LoVo (cell line): ENCODE results near the gene EPHB2.

Experiments used
- DNase-seq: peaks from one replicate; pipeline ENCODE4 v3.0.0-alpha.2; 2016; ENCODE audit warnings: low spot score

The EPHB2 gene

DNA sequence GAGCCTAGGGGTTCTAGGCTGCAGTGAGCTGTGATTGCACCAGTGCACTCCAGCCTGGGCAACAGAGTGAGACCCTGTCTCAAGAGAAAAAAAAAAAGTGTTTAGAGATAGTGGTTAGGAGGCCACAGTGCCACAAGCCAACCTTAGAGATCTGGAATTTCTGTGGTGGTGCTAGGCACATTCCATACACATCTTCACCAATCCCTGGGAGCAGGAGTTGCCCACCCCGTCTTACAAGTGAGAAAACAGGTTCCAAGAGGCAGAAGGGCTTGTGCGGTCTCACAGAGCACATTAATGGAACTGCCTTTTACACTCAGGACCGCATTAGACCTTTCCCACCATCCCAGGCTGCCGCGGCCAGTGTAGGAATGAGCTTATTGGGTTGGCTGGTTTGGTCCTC is 93.2 kb downstream of the EPHB2 start:
- DNase-seq: no peak

DNA sequence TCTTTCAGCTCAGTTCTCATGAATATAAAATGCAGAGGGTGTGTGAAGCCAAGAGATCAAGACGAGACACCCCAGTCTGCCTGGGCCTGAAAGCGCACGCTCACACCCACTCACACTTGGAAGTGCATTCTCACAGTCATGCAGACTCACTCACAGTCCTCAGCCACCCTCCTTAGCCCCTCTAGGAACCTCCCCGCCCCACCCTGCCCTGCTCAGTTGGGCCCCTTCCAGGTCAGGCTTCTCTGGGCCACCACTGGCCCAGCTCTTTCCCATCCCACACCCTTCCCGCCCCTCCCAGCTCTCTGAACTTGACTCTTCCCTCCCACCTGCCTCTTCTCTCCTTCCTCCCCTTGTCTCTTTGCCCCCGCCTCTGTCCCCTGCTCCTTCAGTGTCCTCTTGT is 93.8 kb downstream of the EPHB2 start:
- DNase-seq: no peak

DNA sequence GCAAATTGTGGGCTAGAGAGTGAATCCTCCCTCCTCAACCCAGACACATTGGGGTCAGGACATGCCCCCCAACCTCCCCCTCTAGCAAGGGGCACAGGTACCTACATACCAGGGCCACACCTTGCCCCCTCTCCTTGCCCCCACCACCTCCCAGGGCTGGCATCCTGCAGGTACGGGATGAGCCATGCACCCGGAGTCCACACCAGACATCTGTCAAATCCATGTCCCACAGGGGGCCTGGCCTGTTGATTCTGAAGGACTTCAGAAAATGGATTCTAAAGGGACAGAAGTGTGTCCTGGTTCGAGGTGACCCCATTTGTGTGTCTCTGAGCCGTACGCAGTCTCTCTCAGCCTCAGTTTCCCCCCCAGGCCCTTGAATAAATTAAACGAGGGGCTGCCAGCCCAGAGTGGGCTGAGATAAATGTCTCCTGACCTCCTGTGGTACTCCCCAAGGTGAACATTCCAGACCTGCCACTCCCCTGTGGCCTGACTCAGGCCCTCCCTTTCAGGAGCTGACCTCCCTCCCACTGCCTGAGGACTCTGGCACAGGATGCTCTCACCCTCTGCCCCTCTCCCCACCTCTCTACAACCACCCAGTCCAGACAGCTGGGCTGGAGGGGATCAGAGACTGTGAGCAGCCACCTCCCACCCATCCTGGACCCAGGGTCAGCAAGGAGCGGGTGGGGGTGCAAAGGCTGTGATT is 94.5 kb downstream of the EPHB2 start:
- no peak for DNase-seq

DNA sequence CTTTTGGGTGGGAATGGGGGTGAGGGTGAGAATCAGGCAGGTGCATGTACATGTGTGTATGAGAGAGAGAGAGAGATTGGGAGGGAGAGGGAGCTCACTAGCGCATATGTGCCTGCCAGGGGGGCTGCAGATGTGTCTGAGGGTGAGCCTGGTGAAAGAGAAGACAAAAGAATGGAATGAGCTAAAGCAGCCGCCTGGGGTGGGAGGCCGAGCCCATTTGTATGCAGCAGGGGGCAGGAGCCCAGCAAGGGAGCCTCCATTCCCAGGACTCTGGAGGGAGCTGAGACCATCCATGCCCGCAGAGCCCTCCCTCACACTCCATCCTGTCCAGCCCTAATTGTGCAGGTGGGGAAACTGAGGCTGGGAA is 95.0 kb downstream of the EPHB2 start:
- no peak for DNase-seq

DNA sequence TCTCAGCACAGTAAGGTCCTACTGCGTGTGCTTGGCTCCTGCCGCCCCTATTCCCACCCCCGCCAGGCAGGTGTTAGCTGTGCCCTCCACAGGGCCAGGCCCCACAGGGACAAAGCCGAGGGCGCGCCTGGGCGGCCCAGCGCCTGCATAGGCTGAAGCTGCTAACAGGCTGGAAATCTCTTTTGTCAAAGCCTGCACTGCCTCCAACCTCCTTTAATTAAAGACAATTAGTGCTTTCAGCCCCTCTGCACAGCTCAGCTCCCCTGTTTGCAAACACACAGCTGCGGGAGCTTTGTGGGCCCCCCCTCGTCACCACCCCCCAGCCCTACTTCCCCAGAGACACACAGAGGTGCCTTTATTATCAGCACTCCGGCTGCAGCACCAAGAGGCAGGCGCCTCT is 95.9 kb downstream of the EPHB2 start:
- no peak for DNase-seq

- no peak for DNase-seq
Observed at GRCh38 chr1:22807340-22807739, 96.7 kb downstream of the EPHB2 start.

DNA sequence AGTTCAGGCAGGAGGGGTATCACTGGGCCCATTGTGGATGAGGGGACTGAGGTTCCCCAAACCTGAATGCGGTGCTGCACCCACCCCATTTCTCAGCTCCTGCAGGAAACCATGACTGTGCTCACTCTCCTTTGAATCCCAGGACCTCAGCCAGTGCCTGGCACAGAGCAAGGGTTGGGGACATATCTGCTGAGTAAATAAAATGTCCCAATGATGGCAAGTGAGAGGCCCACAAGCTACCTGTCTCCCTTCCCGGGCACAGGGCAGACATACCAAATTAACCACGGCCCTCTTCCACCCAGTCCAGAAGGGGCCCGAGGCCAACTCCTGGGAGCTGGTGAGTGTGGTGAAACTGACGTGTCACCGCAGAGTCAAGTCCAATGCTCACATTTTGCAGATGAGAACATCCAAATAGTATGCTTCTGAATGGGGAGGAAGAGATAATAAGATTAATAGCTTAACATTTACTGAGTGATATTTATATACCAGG is 97.6 kb downstream of the EPHB2 start:
- no peak for DNase-seq

- no peak for DNase-seq
Observed at GRCh38 chr1:22808676-22809483, 98.2 kb downstream of the EPHB2 start.

GRCh38 chr1:22809783-22810182 is 99.1 kb downstream of the EPHB2 start:
- no peak for DNase-seq

DNA sequence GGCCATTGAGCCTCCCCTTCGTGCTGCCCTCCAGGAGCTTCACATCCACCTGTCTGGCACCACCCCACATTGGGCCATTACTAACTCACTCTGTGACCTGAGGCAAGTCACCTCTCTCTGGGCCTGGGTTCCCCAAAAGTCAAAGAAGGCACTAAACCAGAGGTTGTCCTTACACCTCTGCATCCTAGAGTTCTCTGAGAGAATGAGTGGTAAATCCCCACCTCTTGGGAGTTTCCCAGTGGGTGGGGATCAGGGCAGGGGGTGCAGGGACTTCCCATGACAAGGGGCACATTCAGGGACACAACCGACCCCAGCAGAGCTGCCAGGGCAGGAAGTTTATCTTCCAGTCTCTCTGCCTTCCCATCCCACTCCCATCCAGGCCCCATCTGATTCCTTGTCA is 99.7 kb downstream of the EPHB2 start:
- DNase-seq: no peak

- no peak for DNase-seq
Observed at GRCh38 chr1:22812092-22812880, 101.6 kb downstream of the EPHB2 start.

DNA sequence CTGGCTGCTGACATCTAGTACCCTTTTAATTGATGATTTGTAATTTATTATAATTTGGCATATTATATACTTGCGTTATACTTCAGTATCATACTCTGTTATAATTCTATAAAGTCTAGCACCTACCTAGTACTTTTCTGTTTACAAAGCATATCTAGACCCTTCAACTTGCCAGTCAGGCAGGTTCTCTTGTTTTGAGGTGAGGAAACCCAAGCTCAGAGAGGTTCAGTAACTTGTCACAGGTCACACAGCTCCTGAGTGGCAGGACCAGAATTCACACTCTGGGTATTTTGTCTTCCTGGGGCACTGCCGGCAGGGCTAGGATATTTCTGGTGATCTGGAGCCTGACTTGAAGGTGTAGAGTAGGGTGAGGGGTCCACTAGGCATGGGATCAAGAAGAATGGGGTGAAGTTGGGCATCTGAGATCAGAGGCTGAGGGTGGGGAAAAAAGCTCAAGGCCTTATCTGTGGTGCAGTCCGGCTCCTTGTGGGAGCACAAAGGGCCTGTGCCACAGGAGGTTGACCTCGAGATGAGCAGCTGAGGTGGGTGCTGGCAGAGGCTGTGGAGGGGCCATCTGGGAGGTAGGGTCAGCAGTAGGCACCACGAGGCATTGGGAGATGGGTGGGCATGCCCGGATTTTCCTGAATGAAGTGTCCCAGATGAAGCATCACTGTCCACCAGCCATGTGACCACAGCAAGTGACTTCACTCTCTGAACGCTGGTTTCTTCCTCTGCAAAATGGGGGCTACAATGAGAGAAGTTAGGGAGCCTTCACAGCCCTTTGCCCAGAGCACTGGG is 102.6 kb downstream of the EPHB2 start:
- no peak for DNase-seq

DNA sequence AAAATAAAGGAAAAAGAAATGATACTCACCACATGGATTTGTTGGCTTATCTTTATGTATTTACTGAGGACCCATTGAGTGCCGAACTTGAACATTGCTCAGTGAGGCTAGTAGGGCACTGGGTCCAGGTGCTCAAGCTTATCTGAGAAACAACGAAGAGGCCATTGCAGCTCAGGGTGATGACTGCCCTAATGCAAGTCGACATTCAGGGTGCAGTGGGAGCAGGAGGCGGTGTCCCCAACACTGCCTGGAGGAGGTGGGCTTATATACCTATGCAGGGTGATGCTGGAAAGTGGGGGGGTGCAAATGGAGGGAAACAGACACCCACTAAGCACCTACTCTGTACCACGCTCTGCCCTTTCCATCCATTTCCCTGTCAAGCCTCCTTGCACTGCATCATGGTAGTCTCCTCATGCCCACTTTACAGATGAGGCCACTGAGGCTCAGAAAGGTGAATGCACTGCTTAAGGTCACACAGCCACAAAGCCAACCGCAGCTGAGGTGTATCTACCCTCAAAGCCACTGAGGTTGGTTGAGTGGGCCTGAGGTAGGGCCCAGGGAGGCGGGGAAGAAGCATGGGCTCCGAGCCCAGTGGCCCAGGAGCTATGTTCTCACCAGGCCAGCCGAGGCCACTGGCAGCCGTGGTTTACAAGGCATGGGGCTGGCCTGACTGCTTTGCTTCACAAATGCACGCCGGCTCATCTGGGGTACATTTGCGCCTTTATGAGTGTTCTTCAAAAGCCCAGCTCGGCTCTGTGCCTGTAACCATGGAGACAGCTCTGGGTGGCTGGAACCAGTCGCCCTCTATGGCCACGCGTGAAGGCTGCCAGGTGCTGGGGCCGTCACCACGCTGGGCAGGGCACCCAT is 103.8 kb downstream of the EPHB2 start:
- no peak for DNase-seq

GRCh38 chr1:22815043-22815365 is 104.4 kb downstream of the EPHB2 start:
- no peak for DNase-seq

DNA sequence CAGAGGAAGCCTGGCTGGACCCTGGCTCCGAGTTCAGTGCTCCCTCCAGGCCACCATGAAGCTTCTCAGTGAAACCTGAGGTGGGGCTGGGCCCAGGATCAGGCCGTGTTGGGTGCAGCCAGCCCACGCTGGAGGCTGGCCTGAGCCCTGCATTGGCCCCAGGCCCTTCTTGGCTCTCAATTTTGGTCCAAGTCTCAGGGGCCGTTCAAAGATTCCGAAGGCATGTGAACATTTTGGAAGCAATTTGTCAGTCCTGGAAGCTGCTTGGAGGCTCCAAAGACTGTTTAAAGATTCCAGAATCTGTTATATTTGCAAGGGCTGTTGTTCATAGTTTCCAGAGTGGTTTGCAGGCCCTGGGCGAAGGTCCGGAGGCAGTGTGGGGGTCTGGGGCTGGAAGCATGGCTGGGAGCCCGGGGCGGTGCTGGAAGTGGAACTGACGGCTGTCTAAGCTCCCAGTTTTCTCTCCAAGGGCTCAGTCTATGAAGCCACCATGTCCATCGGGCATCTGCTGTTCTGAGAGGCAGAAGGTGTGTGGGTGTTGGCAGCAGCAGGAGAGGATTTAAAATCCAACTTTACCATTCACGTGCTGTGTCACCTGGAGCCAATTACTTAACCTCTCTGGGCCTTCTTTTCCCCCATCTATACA is 104.9 kb downstream of the EPHB2 start:
- no peak for DNase-seq

- DNase-seq: no peak
Observed at GRCh38 chr1:22816067-22816775, 105.6 kb downstream of the EPHB2 start.

- DNase-seq: no peak
Observed at GRCh38 chr1:22816803-22817202, 106.2 kb downstream of the EPHB2 start.

DNA sequence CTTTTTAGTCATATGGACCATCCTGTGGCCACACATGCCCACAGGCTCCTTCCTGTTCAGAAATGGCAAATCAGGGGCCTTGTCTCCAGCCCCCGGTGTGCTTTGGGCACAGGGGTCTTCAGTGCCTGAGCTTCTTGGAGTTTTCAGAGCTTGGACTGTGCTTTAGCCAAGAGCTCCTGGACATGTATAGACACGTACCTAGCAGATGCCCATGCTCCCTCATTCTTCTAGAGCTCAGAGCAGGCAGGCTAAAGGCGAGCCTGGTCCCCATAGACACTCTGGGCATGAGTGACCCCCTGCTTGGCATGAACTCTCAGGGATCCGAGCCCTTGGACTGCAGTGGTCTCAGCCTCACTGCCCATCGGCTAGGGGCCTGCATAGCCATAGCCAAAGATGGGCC is 106.8 kb downstream of the EPHB2 start:
- DNase-seq: no peak

DNA sequence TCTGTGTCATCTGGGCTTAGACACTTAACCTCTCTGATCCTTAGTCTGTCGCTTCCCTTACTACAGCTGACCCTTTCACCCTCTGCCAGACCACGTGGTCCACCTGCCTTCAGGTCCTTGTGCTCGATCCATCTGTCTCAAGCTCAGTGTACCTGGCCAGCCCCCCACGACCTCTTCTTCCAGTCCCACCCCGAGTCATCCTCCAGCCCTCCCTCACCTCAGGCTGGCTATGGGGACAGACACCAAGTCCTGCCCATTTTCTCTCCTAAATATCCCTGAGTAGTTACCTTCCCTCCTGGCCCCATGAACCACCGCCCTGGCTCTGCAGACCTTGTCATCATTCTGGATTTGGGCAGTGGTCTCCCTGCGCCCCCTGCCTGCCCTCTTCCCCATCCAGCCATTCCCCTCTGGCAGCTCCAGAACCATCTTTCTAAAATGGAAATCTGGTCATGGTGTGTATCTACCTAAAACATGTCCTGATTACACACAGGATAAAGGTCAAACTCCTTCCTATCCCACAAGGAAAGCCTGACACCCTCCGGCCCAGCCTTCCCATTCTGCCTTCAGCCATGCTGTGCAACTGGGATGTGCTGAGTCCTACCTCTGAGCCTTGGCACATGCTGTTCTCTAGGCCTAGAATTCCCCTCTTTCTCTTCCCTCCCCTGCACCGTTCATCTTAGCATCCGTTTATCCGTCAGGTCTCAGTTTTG is 107.6 kb downstream of the EPHB2 start:
- DNase-seq: no peak
